A549 treated with DMSO at 1 μM for 4 hours (cell line): ENCODE results near the gene TMEM182. TPM values are rescaled to one million over a fixed set of nuclear protein-coding genes. Genes with fewer than 3 reads are reported as not detected.

Source experiments
- total RNA-seq: library from RNA; stranded (reverse); fragments of 200-300 nt; extraction: Qiagen RNA extraction; gene quantifications from 5 replicates; pipeline ENCODE4 v1.2.3, GENCODE V29; 2022; ENCODE audit warnings: low read depth

Gene TMEM182
- total RNA-seq = 4.8 to 6.3 TPM (median 5.3 TPM) in 5 replicates

GRCh38 chr2:102761763-102762162 lies at the start of gene TMEM182:
Gene TMEM182 (plus strand): TSS chr2:102762031. CDS start chr2:102762218, 187 bp downstream.

Other genes starting within 250 kb of the TMEM182 start
- 2.7 to 4.3 TPM (median 3.6 TPM) in 5 replicates for gene SLC9A2, start 142.5 kb upstream of the TMEM182 start, total RNA-seq